HG02885 (cell line): ENCODE results near the gene THSD7A.

Experiments
- ATAC-seq: cut with Tn5 transposase; IDR thresholded peaks from one replicate; pipeline ENCODE4 v1.9.1; 2021; ENCODE audit warnings: mild to moderate bottlenecking; ENCODE audit not compliant: unreplicated experiment, poor library complexity

THSD7A gene

DNA sequence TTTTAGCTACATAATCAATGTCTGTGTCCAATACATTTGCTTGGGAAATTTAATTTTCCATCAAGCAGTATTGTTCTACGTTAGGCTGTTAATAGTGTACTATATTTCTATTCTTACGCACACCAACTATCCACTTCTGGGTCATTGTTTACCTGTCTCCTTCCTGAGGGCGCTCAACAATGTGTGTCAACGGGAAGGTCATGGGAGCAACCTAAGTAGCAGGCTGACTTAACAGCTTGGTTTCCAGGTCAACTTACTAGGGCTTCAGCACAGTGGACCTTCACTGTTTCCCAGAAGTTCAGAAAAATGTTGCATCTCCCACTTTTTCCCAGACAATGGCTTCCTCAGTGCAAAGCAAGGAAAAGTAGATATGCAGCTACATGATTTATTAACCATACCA lies 13.7 kb downstream of the THSD7A start:
- no peak for ATAC-seq

DNA sequence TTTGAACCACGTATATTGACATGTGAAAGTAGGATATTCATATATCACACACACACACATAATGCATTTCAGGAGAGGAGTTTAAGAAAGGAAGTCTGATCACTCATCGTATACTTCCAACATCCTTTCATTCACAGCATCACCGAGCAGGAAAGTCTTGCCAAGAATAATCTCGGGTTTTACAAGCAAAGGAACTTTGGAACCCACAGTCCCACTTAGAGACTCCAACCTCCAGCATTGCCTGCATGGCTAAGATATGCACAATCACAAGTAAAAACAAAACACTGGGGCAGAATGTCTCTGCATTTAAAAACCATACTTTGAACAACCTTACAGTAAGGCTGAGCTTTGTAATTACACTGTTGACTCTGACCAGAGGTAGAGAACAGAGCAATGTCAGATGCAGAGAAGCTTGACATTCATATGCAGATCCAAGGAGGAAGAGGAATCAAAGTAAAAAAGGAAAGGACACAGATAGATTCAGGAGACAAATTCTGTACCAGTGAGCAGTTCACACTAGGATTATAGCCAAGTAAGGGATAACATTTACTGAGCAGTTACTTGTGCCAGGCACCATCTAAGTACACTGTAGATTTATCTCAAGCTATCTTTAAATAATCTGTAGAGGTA lies 14.8 kb downstream of the THSD7A start:
- no peak for ATAC-seq

DNA sequence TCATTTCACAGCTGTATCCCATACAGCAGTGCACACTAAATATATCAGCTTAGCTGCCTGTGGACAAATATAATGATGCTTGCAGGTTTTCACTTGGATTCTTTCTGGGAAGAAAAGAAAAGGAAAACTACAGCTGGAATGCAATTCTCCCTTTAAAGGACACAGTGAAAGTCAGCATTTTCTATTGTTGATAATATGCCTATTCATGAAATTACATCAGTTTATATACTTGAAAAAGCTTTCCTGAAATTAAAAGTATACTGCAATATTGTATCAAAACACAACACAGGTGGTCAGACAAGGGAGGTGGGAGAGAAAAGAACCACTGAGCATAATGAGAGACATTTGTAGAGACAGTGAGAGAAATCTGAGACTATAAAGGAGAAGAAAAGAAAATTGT lies 20.3 kb downstream of the THSD7A start:
- no peak for ATAC-seq

DNA sequence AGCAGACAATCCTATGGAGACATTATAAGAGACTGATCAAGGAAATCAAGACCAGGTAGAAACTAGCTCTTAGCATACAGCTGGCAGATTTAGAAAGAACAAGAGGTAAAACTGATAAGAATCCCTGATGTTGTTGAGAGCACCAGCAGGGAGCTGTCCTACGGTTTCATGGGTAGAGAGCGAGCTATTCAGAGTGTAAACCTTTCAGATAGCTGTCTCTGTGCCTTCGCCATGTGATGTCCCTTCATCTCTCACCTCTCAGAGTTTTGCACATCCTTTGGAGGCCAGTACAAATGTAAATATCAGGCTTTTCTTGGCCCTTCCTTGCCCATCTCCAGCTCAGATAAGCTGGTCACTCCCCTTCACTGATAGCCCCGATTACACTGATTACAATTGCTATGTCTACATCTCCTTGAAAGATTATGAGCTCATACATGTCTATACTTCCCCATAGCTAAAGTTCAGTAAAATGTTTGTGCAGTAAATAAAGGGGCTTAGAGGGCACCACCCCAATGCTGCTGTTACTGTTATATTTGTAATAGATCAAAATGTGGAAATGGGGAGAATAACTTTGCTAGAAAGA lies 21.9 kb downstream of the THSD7A start:
- ATAC-seq = no peak

DNA sequence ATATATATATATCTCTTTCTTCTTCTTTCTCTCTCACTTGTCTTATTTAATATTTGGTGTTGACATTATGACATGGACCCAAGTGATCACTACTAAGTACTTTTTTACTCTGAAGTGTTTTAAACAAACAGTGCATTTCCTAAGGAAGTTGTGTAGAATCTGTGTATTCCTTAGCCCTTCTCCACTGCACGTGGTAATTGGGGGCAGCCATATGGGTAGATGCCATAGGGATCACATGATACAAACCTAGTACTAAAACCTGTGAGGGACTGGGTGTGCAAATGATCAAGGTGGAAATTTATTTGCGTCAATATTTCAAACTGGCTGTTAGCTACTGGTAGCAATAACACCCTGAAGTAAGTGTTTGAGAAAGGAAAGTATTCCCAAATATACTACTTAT lies 25.0 kb downstream of the THSD7A start:
- no peak for ATAC-seq

DNA sequence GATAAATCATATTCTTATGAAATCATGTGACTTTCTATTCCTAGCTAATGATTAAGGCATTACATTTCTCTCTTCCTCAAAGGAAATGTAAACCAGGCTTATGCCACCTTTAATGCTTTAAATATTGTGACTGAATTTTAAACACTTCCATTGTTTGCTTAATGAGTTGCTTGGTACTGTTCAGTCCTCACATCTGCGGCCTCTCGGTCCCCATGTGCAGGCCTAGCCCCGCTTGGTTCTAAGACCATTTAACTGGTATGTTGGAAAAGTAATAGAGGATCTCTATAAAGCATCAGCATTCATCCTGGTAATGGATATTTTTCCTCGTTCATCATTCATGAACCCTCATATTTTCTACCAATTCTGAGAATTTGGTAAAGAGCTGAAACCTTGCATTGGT lies 27.4 kb downstream of the THSD7A start:
- ATAC-seq = no peak

DNA sequence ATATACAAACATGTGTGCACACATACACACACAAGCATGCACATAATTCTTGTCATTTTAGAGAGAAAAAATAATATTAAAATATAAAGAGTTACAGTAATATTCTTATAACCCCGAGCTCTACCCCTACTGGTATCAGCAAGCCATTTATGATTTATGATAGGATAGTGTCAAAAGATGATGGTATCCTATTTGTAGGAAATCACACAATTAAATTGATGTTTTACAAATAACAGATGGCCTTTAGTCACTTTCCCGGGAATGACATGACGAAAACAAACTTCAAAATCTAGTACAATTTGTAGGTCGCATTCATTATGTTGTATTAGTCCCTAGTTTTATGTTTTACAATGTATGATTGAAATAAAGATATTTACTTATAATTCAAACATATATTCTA lies 36.8 kb downstream of the THSD7A start:
- ATAC-seq = no peak

DNA sequence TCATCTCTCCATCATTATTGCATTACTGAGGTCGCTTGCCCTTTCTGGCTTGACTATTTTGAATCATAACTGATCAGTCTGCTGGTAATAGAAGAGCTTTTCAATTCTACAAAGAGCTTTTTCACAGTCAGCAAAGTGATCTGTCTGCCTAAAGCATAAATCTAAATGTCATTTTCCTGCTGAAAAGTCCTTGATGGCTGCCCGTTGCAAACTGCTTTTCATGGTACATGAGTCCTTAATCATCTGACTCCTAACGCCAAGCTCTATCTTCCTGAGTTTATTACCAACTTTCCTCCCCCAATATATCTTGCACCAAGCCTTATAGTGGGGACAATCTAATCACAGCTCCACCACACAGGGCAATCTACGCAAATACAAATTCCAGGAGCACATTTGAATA lies 39.8 kb downstream of the THSD7A start:
- no peak for ATAC-seq

DNA sequence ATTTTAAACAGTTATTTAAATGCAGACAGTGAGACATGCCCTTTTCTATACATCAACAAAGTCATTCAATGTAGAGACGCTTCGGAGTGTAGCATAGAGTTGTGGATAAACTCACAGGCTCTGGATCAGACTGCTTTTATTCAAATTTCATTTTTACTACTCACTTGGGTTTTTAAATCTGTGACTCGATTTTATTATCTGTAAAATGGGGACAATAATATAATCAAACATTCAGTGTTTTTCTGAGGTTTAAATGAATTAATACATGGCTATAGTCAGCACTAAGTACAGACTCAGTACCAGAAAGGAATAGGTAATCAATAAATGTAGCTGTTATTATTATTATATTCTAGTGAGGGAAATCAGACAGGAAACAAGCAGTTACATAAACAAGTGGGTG lies 43.4 kb downstream of the THSD7A start:
- ATAC-seq = no peak

DNA sequence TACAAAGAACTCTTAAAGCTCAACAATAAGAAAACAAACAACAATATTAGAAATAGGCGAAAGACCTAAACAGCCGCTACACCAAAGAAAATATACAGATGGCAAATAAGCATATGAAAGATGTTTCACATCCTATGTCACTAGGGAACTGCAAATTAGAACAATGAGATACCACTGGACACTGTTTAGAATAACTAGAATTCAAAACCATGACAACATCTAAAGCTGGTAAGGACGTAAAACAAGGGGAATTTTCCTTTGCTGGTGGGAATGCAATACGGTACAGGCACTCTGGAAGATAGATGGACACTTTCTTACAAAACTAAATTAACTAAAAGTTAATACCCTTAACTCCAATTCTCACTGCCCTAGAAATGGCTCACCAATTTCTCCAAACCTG lies 44.5 kb downstream of the THSD7A start:
- ATAC-seq = no peak

DNA sequence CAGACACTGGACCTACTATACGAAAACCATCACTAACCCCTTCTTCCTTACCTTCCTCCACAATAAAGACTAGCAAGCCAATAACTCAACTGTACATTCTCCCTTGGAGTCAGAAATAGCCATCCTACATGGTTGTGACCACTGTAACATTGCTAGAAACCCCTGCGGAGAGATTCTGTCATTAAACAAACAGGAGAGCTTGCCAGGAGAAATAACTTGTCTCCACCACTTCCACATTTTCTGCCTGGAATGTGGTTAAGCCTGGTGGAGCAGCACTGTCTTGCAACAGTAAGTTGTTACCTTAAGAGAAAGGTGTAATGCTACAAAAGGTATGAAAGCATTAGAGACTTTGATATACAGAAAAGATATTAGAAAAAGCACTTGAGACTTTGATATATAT lies 45.8 kb downstream of the THSD7A start:
- no peak for ATAC-seq

DNA sequence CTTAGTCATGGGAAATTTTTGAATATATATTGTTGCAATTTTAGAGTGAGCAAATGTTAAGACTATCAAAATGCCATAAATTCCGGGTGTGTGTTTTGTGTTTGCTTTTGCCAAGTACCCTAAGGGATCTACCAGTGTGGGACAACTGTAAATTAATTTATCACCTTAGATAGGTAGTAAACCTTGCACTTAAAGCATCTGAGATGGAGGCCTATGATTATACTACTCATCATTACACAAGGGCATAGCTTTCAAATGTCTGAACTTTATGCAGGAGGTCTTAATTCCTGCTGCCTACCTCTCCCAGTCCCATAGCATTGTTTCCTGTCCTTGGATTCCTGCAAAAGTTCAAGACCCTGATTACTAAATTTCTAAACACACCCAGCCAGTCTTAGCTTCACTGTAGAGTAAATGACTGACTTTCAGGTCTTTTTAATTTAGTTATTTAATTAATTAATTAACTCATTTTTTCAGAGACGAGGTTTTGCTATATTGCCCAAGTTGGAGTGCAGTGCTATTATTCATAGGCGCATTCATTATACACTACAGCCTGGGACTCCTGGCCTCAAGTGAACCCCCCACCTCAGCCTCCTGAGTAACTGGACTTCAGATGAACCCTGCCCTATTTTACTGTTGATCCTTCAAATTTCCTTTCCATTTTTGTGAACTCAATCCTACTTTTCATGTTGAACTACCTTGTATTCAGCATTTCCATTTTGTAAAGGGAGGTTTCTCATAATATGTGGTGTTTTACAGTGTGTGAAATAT lies 47.0 kb downstream of the THSD7A start:
- no peak for ATAC-seq

DNA sequence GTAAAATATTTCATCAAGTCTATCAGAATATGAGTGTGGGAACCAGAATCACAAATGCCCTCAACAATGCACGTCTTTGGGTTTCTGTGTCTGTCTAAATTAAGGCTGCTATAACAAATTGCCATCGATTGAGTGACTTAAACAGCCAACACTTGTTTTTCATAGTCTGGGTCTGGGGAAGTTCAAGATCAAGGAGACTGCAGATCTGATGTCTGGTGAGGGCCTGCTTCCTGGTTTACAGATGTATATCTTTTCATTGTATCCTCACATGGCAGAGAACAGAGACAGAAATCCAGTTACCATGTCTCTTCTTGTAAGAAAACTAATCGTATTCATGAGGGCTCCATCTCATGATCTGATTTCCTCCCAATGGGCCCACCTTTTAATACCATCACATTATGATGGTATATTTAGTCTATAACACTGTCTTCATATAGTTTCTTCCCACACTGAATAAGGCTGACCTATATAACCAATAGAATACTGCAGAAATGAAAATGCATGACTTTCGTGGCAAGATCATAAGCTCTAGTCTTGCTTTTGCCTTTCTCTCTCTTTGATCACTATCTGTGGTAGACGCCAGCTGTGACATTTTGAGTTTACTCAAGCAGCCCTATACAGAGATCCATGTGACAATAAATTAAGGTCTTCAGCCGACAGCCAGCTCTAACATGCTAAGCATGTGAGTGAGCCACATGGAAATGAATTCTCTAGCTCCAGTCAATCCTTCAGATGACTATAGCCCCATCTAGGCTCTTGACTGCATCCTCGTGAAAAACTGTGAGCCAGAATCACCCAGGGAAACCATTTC lies 51.9 kb downstream of the THSD7A start:
- no peak for ATAC-seq

DNA sequence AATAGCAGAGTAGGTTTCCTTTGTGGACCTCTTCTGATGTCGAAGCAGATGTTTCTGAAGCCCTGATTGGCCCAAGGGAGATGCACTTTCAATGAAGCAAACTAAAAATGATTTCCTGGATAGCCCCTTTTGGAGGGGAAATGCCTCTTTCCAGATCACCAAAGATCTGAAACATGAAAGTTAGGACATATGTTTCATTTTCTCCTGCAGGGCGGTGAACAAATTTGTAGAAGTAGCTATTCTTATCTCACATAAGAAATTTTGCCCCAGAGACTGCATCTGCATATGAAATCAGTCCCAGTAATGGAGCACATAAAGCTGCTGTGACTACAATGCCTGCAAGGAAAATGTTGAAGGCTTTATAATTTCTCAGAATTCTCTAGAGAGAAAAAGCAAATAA lies 56.0 kb downstream of the THSD7A start:
- ATAC-seq = no peak

DNA sequence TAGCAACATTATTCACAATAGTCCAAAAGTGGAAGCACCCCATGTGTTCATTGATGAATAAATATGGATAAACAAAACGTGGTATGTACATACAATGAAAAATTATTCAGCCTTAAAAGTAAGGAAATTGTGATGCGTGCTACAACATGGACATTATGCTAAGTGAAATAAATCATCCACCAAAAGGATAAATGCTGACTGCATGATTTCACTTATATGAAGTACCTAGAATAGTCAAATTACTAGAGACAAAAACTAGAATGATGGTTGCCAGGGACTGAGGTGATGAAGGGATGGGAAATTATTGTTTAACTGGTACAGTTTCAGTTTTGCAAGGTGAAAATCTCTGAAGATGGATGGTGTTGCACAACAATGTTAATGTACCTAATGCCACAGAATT lies 56.6 kb downstream of the THSD7A start:
- ATAC-seq = no peak

DNA sequence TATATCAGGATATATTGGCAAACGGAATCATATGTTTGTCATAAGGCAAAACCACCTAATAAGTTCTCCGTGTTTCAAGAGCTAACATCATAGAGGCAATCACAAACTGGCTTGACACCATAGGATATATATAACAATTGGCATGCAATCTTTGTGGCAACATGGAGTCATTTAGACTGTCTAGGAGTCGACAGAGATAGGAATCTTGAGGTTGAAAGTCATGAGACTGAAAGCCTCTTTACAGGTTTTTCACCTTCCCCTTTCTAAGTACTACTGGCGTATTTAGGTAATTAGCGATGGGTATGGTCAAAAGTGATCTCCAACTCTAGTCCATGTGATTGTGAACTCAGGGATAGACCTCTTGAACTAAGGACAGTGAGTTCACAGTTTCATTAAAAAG lies 63.7 kb downstream of the THSD7A start:
- no peak for ATAC-seq

DNA sequence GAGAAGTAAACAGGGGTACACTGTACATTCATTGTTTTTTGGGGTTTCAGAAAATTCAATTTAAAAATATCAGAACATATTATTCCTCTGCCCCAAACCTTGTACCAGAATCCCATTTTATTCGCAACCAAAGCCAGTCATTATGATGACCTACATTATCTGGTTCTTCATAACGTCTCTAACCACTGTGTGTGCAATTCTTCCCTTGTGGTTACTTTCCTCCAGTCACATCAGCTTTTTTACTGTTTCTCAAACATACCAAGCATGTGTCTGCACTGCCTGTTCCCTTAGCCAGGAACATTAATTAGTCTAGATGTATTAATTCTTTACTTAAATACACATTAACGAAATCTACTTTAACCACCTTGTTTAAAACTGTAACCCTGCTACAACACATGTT lies 64.8 kb downstream of the THSD7A start:
- no peak for ATAC-seq

DNA sequence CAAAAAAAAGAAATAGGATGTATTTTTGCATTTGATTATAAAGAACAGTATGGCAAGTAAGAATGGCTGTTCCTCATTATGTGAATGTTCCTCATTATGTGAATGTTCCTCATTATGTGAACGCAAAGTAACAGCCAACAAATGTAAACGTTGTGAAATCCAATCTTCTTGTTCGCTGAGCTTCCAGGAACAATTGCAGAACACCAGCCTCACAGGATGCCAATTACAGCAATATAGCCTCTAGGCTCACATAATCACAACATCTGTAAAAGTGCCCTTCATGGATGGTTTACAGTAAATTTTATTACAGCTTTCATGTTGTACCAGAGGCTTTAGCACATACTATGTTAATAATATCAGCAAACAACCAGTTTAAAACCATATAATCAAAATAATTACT lies 71.6 kb downstream of the THSD7A start:
- no peak for ATAC-seq

DNA sequence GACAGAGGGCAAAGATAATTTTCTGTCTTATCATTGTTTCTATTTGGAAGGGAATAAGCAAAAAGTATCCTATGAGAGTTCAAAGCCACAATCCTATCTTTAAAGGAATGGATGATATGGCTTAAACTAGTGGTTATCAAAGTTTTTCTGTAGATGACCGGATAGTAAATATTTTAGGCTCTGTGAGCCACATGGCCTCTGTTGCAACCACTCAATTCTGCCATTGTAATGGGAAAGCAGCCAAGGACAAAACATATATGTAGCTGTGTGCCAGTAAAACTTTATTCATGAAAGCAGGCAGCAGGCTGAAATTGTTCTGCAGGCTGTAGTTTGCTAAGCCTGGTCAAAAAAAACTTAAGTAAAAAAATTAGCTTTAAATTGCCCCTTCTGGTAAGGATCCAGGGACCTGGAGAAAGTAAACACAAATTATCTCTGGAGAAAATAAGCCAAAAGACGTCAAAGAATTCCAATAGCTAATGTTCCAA lies 73.3 kb downstream of the THSD7A start:
- no peak for ATAC-seq

DNA sequence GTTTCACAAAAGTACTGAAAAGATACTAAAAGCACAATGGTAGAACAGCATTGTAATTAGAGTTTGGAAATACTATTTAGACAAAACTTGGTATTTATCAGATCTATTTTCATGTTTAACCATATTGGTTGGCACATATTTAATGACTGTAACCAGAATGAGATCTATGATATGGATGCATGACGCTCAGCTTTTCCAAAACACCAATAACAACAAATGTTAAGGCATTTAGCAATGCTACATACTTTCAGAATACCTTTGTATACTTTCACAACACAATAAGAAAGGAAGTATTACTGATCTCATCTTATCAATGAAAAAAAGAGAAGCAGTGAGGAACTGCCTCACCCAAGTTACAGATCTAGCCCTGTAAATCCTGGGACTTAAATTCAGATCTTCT lies 74.8 kb downstream of the THSD7A start:
- no peak for ATAC-seq

DNA sequence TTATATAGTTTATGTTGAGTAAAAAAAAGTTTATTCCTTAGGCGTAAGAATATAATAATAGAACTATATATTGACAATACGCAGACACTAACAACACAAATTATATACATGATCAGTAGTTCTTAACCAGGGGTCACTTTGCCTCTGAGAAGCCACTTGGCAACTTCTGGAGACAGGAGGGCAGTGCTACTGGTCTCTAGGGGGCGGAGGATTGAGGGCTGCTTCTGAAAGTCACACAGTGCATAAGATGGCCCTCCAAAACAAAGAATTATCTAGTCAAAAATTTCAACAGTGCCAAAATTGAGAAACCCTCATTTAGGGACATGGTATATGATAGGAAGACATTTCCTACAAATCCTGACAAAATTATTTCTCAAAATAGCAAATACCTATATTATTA lies 77.1 kb downstream of the THSD7A start:
- no peak for ATAC-seq
